Measurements from ENCODE around the gene SNX27. TPM values are rescaled to one million over a fixed set of nuclear protein-coding genes. Genes with fewer than 3 reads are reported as not detected.

Gene SNX27
- total and polyA plus RNA-seq, 2 donors (not counting 1 experiment from before 2014, with no cell fraction given), result 13.5 to 45.6 TPM

DNA sequence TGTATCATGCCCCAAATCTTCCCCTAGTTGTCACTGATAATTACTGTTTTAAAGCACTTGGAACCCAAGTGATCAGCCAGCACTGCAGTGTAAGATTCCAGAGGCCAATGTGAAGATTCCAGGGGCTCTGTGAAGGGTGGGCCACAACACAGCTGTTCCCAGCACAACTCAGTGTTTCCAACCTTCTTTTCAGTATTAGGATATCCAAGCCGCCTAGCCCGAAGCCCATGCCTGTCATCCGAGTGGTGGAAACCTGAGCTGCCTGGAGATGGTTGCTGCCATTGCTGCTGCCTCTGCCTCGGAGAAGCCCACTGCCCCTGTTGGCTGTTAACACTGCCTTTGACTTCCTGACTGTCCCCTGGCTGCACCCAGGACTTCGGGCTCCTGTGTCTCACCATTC, 30.4 kb upstream of the SNX27 start:
- WGBS (ENCODE audit: insufficient coverage), result 97% methylated on average over 5 of the region's 5 CpGs
- CTCF ChIA-PET, result interaction anchor here (0.6 kb wide), 1 partner anchor 481 kb away, joined by 3 read pairs; no protein-coding TSS in a partner anchor
- H3K27ac Mint-ChIP-seq, result no peak overlapping the region

DNA sequence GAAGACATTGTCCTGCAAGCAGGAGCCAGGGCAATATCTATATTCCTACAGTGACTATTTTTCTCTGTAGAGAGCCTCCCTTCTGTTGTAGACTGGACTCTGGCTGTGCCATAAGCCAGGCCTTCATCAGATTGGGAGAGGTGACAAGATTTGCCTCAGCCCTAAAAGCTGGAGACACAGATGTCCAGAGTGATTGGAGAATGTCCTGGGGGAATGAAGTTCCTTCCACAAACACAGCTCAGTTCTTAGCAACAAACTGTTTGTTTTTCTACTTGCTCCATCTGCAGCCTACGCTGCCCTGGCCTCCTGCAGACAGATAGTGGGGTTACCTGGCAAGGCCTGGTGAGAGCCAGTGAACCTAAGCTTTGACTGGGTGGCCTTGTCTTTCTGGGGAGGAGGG, 29.9 kb upstream of the SNX27 start:
- Histone ChIP-seq H3K27ac (ENCODE audit: low read length in 2 of 2) (no peak overlapping the region), H3K27me3 (replicated peaks in 1 of 4; ENCODE audit: control extremely low read depth in 1 of 4, control insufficient read depth in 3 of 4, insufficient read depth in 4 of 4, low read length in 3 of 4) (no peaks in the 10 kb centered on the region), H3K9me3 (ENCODE audit: control extremely low read depth in 1 of 3, control insufficient read depth in 2 of 3, insufficient read depth in 1 of 3, low read length in 2 of 3) (no peaks in the 10 kb centered on the region), H4K20me1 (ENCODE audit: control insufficient read depth, insufficient read depth, low read length, poor library complexity, severe bottlenecking) (no peaks in the 10 kb centered on the region), H3K79me2 (ENCODE audit: control insufficient read depth, insufficient read depth, low read length) (no peaks in the 10 kb centered on the region), H3K4me2 (replicated peaks; ENCODE audit: low read depth, low read length, poor library complexity, severe bottlenecking) (no peak overlapping the region), H3K4me3 (ENCODE audit: control extremely low read depth in 1 of 5, extremely low read depth in 1 of 5, insufficient read depth in 1 of 5, low read depth in 2 of 5, low read length in 4 of 5) (no peak overlapping the region), H2AFZ (ENCODE audit: insufficient read depth, low read depth, low read length, poor library complexity, severe bottlenecking) (no peak overlapping the region), H3K36me3 (replicated peaks in 1 of 2; ENCODE audit: control extremely low read depth in 1 of 2, control insufficient read depth in 1 of 2, extremely low read depth in 1 of 2, insufficient read depth in 2 of 2, low read length in 1 of 2) (no peaks in the 10 kb centered on the region), H3K9ac (ENCODE audit: low read length) (no peak overlapping the region), H3K4me1 (ENCODE audit: control insufficient read depth in 2 of 2, insufficient read depth in 2 of 2, low read length in 2 of 2) (no peaks in the 10 kb centered on the region)
- TF ChIP-seq, protein P1, sequence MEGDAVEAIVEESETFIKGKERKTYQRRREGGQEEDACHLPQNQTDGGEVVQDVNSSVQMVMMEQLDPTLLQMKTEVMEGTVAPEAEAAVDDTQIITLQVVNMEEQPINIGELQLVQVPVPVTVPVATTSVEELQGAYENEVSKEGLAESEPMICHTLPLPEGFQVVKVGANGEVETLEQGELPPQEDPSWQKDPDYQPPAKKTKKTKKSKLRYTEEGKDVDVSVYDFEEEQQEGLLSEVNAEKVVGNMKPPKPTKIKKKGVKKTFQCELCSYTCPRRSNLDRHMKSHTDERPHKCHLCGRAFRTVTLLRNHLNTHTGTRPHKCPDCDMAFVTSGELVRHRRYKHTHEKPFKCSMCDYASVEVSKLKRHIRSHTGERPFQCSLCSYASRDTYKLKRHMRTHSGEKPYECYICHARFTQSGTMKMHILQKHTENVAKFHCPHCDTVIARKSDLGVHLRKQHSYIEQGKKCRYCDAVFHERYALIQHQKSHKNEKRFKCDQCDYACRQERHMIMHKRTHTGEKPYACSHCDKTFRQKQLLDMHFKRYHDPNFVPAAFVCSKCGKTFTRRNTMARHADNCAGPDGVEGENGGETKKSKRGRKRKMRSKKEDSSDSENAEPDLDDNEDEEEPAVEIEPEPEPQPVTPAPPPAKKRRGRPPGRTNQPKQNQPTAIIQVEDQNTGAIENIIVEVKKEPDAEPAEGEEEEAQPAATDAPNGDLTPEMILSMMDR (IDR thresholded peaks at IDR 0.05), result no peak
- no peak for TF ChIP-seq EZH2 (IDR thresholded peaks at IDR 0.05; ENCODE audit: borderline replicate concordance, insufficient read depth, low read depth, low read length, poor library complexity, severe bottlenecking)
- no peaks in the 10 kb centered on the region for H3K4me1 Mint-ChIP-seq
- H3K4me3 Mint-ChIP-seq, result no peak overlapping the region
- DNase-seq (no peak), ATAC-seq (ENCODE audit: low read depth) (no peak)
- intact Hi-C loops (cut with micrococcal nuclease), result no loop called here
- POLR2A ChIA-PET, result no interaction called here
- H3K9me3 Mint-ChIP-seq (ENCODE audit: insufficient read depth), result no peaks in the 10 kb centered on the region
- CTCF ChIA-PET, result no interaction called here
- H3K27me3 Mint-ChIP-seq, result no peaks in the 10 kb centered on the region
- 80% methylated on average over 1 of the region's 1 CpG for whole genome bisulfite sequencing (ENCODE audit: insufficient coverage)
- no peak overlapping the region for H3K27ac Mint-ChIP-seq

More for the DNA sequence above, 30.4 kb upstream of the SNX27 start:
- TF ChIP-seq, protein P1 (IDR thresholded peaks at IDR 0.05), result no peak
- TF ChIP-seq EZH2 (IDR thresholded peaks at IDR 0.05; ENCODE audit: borderline replicate concordance, insufficient read depth, low read depth, low read length, poor library complexity, severe bottlenecking), result no peak
- H3K36me3 ChIP-seq (replicated peaks in 1 of 2; ENCODE audit: control extremely low read depth in 1 of 2, control insufficient read depth in 1 of 2, extremely low read depth in 1 of 2, insufficient read depth in 2 of 2, low read length in 1 of 2), result no peaks in the 10 kb centered on the region
- Mint-ChIP-seq H3K27me3 (no peaks in the 10 kb centered on the region), H3K9me3 (ENCODE audit: insufficient read depth) (no peaks in the 10 kb centered on the region), H3K4me1 (no peaks in the 10 kb centered on the region), H3K4me3 (no peak overlapping the region)
- H3K9me3 ChIP-seq (ENCODE audit: control extremely low read depth in 1 of 3, control insufficient read depth in 2 of 3, insufficient read depth in 1 of 3, low read length in 2 of 3), result no peaks in the 10 kb centered on the region
- H3K4me1 ChIP-seq (ENCODE audit: control insufficient read depth in 2 of 2, insufficient read depth in 2 of 2, low read length in 2 of 2), result no peaks in the 10 kb centered on the region
- no peak overlapping the region for H3K9ac ChIP-seq (ENCODE audit: low read length)
- H3K79me2 ChIP-seq (ENCODE audit: control insufficient read depth, insufficient read depth, low read length), result no peaks in the 10 kb centered on the region
- ATAC-seq (ENCODE audit: low read depth) (no peak), DNase-seq (no peak)
- H3K27ac ChIP-seq (ENCODE audit: low read length in 2 of 2), result no peak overlapping the region
- no peak overlapping the region for H3K4me2 ChIP-seq (replicated peaks; ENCODE audit: low read depth, low read length, poor library complexity, severe bottlenecking)
- H3K27me3 ChIP-seq (replicated peaks in 1 of 4; ENCODE audit: control extremely low read depth in 1 of 4, control insufficient read depth in 3 of 4, insufficient read depth in 4 of 4, low read length in 3 of 4), result no peaks in the 10 kb centered on the region
- intact Hi-C loops (cut with micrococcal nuclease), result no loop called here
- POLR2A ChIA-PET, result no interaction called here
- no peak overlapping the region for H3K4me3 ChIP-seq (ENCODE audit: control extremely low read depth in 1 of 5, extremely low read depth in 1 of 5, insufficient read depth in 1 of 5, low read depth in 2 of 5, low read length in 4 of 5)
- no peaks in the 10 kb centered on the region for H4K20me1 ChIP-seq (ENCODE audit: control insufficient read depth, insufficient read depth, low read length, poor library complexity, severe bottlenecking)
- no peak overlapping the region for H2AFZ ChIP-seq (ENCODE audit: insufficient read depth, low read depth, low read length, poor library complexity, severe bottlenecking)

Data from B cell (primary cell).